Neural progenitor cell (in vitro differentiated cells): Measurements from ENCODE around the gene ZNF622. TPM values are rescaled to one million over a fixed set of nuclear protein-coding genes. Genes with fewer than 3 reads are reported as not detected.
"Not testable (repeated sequence)": the region's sequence is repeated elsewhere in the genome, so short reads cannot be mapped to it uniquely, and the experiment has no call there.

Source experiments
- DNase-seq: peaks from one replicate; pipeline ENCODE4 v3.0.0-alpha.2; 2016; ENCODE audit warnings: low spot score
- H2AFZ ChIP-seq: fragments of 200-600 bp; sonication (generic); replicated peaks from 2 replicates; pipeline ENCODE4 v1.6.1; 2016; ENCODE audit warnings: antibody characterized with exemption
- H3F3A ChIP-seq: fragments of 200-600 bp; sonication (generic); 2 replicates; pipeline ENCODE4 v1.6.1; 2016; ENCODE audit warnings: antibody characterized with exemption, low read depth
- H3K27ac ChIP-seq: fragments of 200-600 bp; sonication (generic); 2 replicates; pipeline ENCODE4 v1.5.1; 2016; ENCODE audit warnings: mild to moderate bottlenecking
- H3K27me3 ChIP-seq: fragments of 200-600 bp; sonication (generic); 2 replicates; pipeline ENCODE4 v1.6.1; 2016; ENCODE audit warnings: mild to moderate bottlenecking, moderate library complexity
- H3K36me3 ChIP-seq: fragments of 200-600 bp; sonication (generic); 2 replicates; pipeline ENCODE4 v1.5.1; 2016
- H3K4me1 ChIP-seq: fragments of 200-600 bp; sonication (generic); 2 replicates; pipeline ENCODE4 v1.6.1; 2016; ENCODE audit warnings: mixed run types
- H3K4me2 ChIP-seq: fragments of 200-600 bp; sonication (generic); 2 replicates; pipeline ENCODE4 v1.6.1; 2016
- H3K4me3 ChIP-seq: fragments of 200-600 bp; sonication (generic); 2 replicates; pipeline ENCODE4 v1.5.1; 2016
- H3K79me2 ChIP-seq: fragments of 200-600 bp; sonication (generic); 2 replicates; pipeline ENCODE4 v1.6.1; 2016; ENCODE audit warnings: low read depth
- H3K9ac ChIP-seq: fragments of 200-600 bp; sonication (generic); 2 replicates; pipeline ENCODE4 v1.6.1; 2016
- H3K9me3 ChIP-seq: fragments of 200-600 bp; sonication (generic); 2 replicates; pipeline ENCODE4 v1.5.1; 2016; ENCODE audit warnings: low read depth
- H4K20me1 ChIP-seq: fragments of 200-600 bp; sonication (generic); 2 replicates; pipeline ENCODE4 v1.6.1; 2016; ENCODE audit warnings: low read depth
- H3K27ac Mint-ChIP-seq: 3 replicates; pipeline ENCODE4 v1.8.0; 2021; ENCODE audit warnings: mixed read lengths
- H3K27me3 Mint-ChIP-seq: 2 replicates; pipeline ENCODE4 v1.8.0; 2022; ENCODE audit warnings: low read depth, mild to moderate bottlenecking, inconsistent platforms, moderate library complexity, mixed read lengths; ENCODE audit not compliant: insufficient read depth
- H3K36me3 Mint-ChIP-seq: 3 replicates; pipeline ENCODE4 v1.8.0; 2021; ENCODE audit warnings: mixed read lengths
- H3K4me1 Mint-ChIP-seq: 3 replicates; pipeline ENCODE4 v1.8.0; 2021; ENCODE audit warnings: mixed read lengths
- H3K4me3 Mint-ChIP-seq: 3 replicates; pipeline ENCODE4 v1.8.0; 2021; ENCODE audit warnings: mild to moderate bottlenecking, moderate library complexity, mixed read lengths
- H3K9me3 Mint-ChIP-seq: 3 replicates; pipeline ENCODE4 v1.8.0; 2020; ENCODE audit warnings: mixed read lengths
- CTCF ChIP-seq: fragments of 200-600 bp; sonication (generic); IDR thresholded peaks from 2 replicates; pipeline ENCODE4 v1.5.1; 2017; ENCODE audit warnings: antibody characterized with exemption, mild to moderate bottlenecking
- EZH2 ChIP-seq: fragments of 200-600 bp; sonication (generic); IDR thresholded peaks from 2 replicates; pipeline ENCODE4 v1.6.1; 2017; ENCODE audit warnings: antibody characterized with exemption, mild to moderate bottlenecking, moderate library complexity
- EZH2phosphoT487 ChIP-seq: fragments of 200-600 bp; sonication (generic); IDR thresholded peaks from 2 replicates; pipeline ENCODE4 v1.6.1; 2017; ENCODE audit warnings: antibody characterized with exemption
- total RNA-seq: library from RNA; depleted of rRNA; stranded (reverse); fragments of >200 nt; gene quantifications from 2 replicates; pipeline ENCODE4 v1.2.3, GENCODE V29; 2015; ENCODE audit warnings: low replicate concordance

ZNF622 gene
- total RNA-seq, 1 donor from 2014 or later: 14.6 TPM

GRCh38 chr5:16477541-16477940, 11.9 kb upstream of the ZNF622 start:
- no peaks in the 10 kb centered on the region for H3K9me3 ChIP-seq
- H3K36me3 ChIP-seq: no peaks in the 10 kb centered on the region
- H3K27me3 Mint-ChIP-seq: peaks cover 2% of the 10 kb centered on the region
- no peak overlapping the region for H2AFZ ChIP-seq
- H3K4me2 ChIP-seq: no peak overlapping the region
- no peaks in the 10 kb centered on the region for H3K4me1 ChIP-seq
- H3K27ac Mint-ChIP-seq: no peak overlapping the region
- no peaks in the 10 kb centered on the region for H3K9me3 Mint-ChIP-seq
- H3K27ac ChIP-seq: no peak overlapping the region
- no peak for DNase-seq
- H3F3A ChIP-seq: no peaks in the 10 kb centered on the region
- H3K9ac ChIP-seq: no peak overlapping the region
- H3K79me2 ChIP-seq: no peaks in the 10 kb centered on the region
- no peak for TF ChIP-seq EZH2
- peaks cover 3% of the 10 kb centered on the region for H3K36me3 Mint-ChIP-seq
- peaks cover 9% of the 10 kb centered on the region for H4K20me1 ChIP-seq
- no peak overlapping the region for H3K4me3 ChIP-seq
- H3K4me3 Mint-ChIP-seq: no peak overlapping the region
- H3K27me3 ChIP-seq: no peaks in the 10 kb centered on the region
- H3K4me1 Mint-ChIP-seq: no peaks in the 10 kb centered on the region

- not testable (repeated sequence) for H3K36me3 ChIP-seq, H3K9me3 Mint-ChIP-seq, H3K9ac ChIP-seq, H3K27me3 Mint-ChIP-seq, H3K27me3 ChIP-seq, DNase-seq, H4K20me1 ChIP-seq, H3K27ac ChIP-seq, H3K4me2 ChIP-seq, H3K4me3 Mint-ChIP-seq, H3K36me3 Mint-ChIP-seq, H3K9me3 ChIP-seq, H3K79me2 ChIP-seq, H3F3A ChIP-seq, H2AFZ ChIP-seq, H3K4me3 ChIP-seq, H3K4me1 ChIP-seq, H3K4me1 Mint-ChIP-seq, H3K27ac Mint-ChIP-seq
These were observed 10.8 kb upstream of the ZNF622 start for GRCh38 chr5:16476417-16476816.

DNA sequence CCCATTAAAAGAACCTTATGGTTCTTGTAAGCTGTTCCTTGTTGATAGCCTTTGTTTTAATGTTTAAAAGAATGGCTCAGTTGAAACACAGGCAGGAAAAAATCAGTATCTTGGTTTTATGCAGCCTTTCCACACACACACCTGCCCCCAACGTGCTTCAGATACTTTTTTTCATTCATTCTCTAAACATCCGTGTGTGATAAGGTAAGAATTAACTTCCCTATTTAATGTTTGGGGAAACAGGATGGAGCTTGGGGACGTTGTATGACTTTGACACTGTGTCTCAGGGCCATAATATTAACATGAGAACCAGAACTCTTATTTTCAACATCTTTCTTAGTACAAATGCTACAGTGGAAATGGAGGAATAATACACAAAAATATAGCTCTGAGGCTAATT, 5.8 kb upstream of the ZNF622 start:
- no peak for DNase-seq
- TF ChIP-seq CTCF (no peak), EZH2 (no peak), EZH2phosphoT487 (no peak)

GRCh38 chr5:16467363-16468219, 2.0 kb upstream of the ZNF622 start:
- Histone ChIP-seq H3K9me3 (no peaks in the 10 kb centered on the region), H3K79me2 (peaks cover 54% of the 10 kb centered on the region), H3K4me1 (peaks cover 18% of the 10 kb centered on the region), H3K9ac (no peak overlapping the region), H3K27ac (no peak overlapping the region), H2AFZ (no peak overlapping the region), H4K20me1 (peaks cover 50% of the 10 kb centered on the region), H3K4me3 (peak overlapping the region; percentile 67), H3K4me2 (peak overlapping the region; percentile 98), H3F3A (no peaks in the 10 kb centered on the region), H3K27me3 (no peaks in the 10 kb centered on the region), H3K36me3 (no peaks in the 10 kb centered on the region)
- no peak overlapping the region for H3K27ac Mint-ChIP-seq
- no peaks in the 10 kb centered on the region for H3K9me3 Mint-ChIP-seq
- H3K36me3 Mint-ChIP-seq: peaks cover 8% of the 10 kb centered on the region
- TF ChIP-seq EZH2 (no peak), CTCF (no peak)
- no peak for DNase-seq
- no peaks in the 10 kb centered on the region for H3K27me3 Mint-ChIP-seq
- H3K4me1 Mint-ChIP-seq: peaks cover 44% of the 10 kb centered on the region
- peak overlapping the region; percentile 96 for H3K4me3 Mint-ChIP-seq

More for the DNA sequence above, 5.8 kb upstream of the ZNF622 start:
- Mint-ChIP-seq H3K27ac (no peak overlapping the region), H3K4me3 (no peak overlapping the region), H3K4me1 (peaks cover 19% of the 10 kb centered on the region), H3K27me3 (no peaks in the 10 kb centered on the region), H3K9me3 (no peaks in the 10 kb centered on the region), H3K36me3 (peaks cover 8% of the 10 kb centered on the region)
- Histone ChIP-seq H3K27me3 (no peaks in the 10 kb centered on the region), H3K4me2 (no peak overlapping the region), H2AFZ (no peak overlapping the region), H4K20me1 (peaks cover 47% of the 10 kb centered on the region), H3K27ac (no peak overlapping the region), H3K4me3 (no peak overlapping the region), H3K36me3 (no peaks in the 10 kb centered on the region), H3K9ac (no peak overlapping the region), H3K4me1 (peaks cover 6% of the 10 kb centered on the region), H3K9me3 (no peaks in the 10 kb centered on the region), H3F3A (no peaks in the 10 kb centered on the region), H3K79me2 (peaks cover 26% of the 10 kb centered on the region)
